Right atrium auricular region (tissue), 2 donors: ENCODE results near the gene SLC7A14. TPM values are rescaled to one million over a fixed set of nuclear protein-coding genes. Genes with fewer than 3 reads are reported as not detected.

ENCODE experiments used
- DNase-seq: peaks from one replicate; pipeline ENCODE4 v3.0.0-alpha.2; 2019; ENCODE audit warnings: low spot score
- H3K27ac ChIP-seq, 2 donors: fragments of 200-600 bp; sonication (generic); 1 replicate in 1 of 2; 2 replicates in 1 of 2; pipeline ENCODE4 v1.5.1; 2016 to 2019
- H3K27me3 ChIP-seq, 2 donors: fragments of 200-600 bp; sonication (generic); one replicate each; pipeline versions ENCODE4 v1.5.1 to v1.6.0; 2017 to 2019
- H3K36me3 ChIP-seq: fragments of 200-600 bp; sonication (generic); one replicate; pipeline ENCODE4 v1.5.1; 2016
- H3K4me1 ChIP-seq, 2 donors: fragments of 200-600 bp; sonication (generic); one replicate each; pipeline versions ENCODE4 v1.5.1 to v1.6.0; 2017 to 2019
- H3K4me3 ChIP-seq, 2 donors: fragments of 200-600 bp; sonication (generic); 1 replicate in 1 of 2; 2 replicates in 1 of 2; pipeline ENCODE4 v1.5.1; 2017 to 2019; ENCODE audit warnings: mild to moderate bottlenecking in 1 of 2, moderate library complexity in 1 of 2
- H3K9me3 ChIP-seq, 2 donors: fragments of 200-600 bp; sonication (generic); one replicate each; pipeline ENCODE4 v1.5.1; 2019
- total RNA-seq, 2 donors: library from RNA; depleted of rRNA; stranded (reverse); fragments of >200 nt; gene quantifications; one replicate each; pipeline ENCODE4 v1.1.0, GENCODE V29; 2016
- TF ChIP-seq, protein P1 (sequence below), 2 donors: fragments of 200-600 bp; sonication (generic); IDR thresholded peaks; one replicate each; pipeline ENCODE4 v1.5.1; 2019; ENCODE audit warnings: antibody characterized with exemption in 2 of 2

Gene SLC7A14
- total RNA-seq, 2 donors from 2014 or later: not detected

DNA sequence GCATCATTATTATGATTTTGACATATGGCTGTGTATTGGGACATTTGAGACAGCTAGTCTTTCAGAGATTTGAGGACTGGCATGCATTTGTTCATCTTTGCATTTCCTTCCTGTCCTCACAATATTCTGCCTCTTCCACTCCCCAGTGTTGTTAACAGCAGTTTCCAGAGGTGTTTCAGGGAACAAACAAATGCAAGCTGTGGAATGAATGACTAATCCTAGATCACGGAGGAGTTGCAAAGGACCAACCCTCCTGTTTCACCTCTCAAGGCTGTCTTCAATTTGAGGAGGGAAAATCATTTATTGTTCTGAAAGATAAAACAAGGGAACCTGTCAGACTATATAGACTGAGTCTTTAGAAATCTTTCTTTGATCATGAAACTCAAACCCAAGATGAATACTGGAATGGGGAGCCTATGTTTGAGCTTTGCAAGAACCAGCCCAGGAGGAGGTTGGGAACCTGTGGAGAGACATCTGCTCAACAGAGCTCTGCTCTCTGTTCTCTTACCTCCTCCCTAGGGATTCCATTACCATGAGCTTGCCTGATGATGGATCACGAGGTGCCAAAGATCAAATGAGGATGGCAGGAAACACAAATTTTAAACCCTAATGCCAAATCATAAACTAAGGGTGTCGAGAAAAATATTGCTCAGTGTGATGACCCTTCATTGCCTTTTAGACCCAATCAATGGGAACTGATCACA lies 68.5 kb downstream of the SLC7A14 start:
- DNase-seq: no peak
- Histone ChIP-seq H3K27me3 (no peaks in the 10 kb centered on the region), H3K36me3 (no peaks in the 10 kb centered on the region), H3K27ac (no peak overlapping the region), H3K4me1 (no peaks in the 10 kb centered on the region), H3K9me3 (no peaks in the 10 kb centered on the region), H3K4me3 (no peak overlapping the region)
- TF ChIP-seq, protein P1, sequence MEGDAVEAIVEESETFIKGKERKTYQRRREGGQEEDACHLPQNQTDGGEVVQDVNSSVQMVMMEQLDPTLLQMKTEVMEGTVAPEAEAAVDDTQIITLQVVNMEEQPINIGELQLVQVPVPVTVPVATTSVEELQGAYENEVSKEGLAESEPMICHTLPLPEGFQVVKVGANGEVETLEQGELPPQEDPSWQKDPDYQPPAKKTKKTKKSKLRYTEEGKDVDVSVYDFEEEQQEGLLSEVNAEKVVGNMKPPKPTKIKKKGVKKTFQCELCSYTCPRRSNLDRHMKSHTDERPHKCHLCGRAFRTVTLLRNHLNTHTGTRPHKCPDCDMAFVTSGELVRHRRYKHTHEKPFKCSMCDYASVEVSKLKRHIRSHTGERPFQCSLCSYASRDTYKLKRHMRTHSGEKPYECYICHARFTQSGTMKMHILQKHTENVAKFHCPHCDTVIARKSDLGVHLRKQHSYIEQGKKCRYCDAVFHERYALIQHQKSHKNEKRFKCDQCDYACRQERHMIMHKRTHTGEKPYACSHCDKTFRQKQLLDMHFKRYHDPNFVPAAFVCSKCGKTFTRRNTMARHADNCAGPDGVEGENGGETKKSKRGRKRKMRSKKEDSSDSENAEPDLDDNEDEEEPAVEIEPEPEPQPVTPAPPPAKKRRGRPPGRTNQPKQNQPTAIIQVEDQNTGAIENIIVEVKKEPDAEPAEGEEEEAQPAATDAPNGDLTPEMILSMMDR (IDR thresholded peaks at IDR 0.05): no peak

GRCh38 chr3:170513642-170514041 lies 72.2 kb downstream of the SLC7A14 start:
- no peak overlapping the region for H3K27ac ChIP-seq
- no peaks in the 10 kb centered on the region for H3K27me3 ChIP-seq
- H3K4me1 ChIP-seq: no peaks in the 10 kb centered on the region
- no peaks in the 10 kb centered on the region for H3K9me3 ChIP-seq
- H3K36me3 ChIP-seq: no peaks in the 10 kb centered on the region
- no peak for DNase-seq
- TF ChIP-seq, protein P1 (IDR thresholded peaks at IDR 0.05): no peak
- no peak overlapping the region for H3K4me3 ChIP-seq

- TF ChIP-seq, protein P1 (IDR thresholded peaks at IDR 0.05): no peak
- Histone ChIP-seq H3K4me1 (no peaks in the 10 kb centered on the region), H3K27ac (no peak overlapping the region), H3K36me3 (no peaks in the 10 kb centered on the region), H3K9me3 (no peaks in the 10 kb centered on the region), H3K4me3 (no peak overlapping the region), H3K27me3 (no peaks in the 10 kb centered on the region)
- DNase-seq: no peak
Measured at GRCh38 chr3:170511371-170511770, 74.5 kb downstream of the SLC7A14 start.

- Histone ChIP-seq H3K4me1 (no peaks in the 10 kb centered on the region), H3K36me3 (no peaks in the 10 kb centered on the region), H3K27ac (no peak overlapping the region), H3K4me3 (no peak overlapping the region), H3K9me3 (no peaks in the 10 kb centered on the region), H3K27me3 (no peaks in the 10 kb centered on the region)
- no peak for DNase-seq
- TF ChIP-seq, protein P1 (IDR thresholded peaks at IDR 0.05): no peak
Measured at GRCh38 chr3:170508839-170509238, 77.0 kb downstream of the SLC7A14 start.

DNA sequence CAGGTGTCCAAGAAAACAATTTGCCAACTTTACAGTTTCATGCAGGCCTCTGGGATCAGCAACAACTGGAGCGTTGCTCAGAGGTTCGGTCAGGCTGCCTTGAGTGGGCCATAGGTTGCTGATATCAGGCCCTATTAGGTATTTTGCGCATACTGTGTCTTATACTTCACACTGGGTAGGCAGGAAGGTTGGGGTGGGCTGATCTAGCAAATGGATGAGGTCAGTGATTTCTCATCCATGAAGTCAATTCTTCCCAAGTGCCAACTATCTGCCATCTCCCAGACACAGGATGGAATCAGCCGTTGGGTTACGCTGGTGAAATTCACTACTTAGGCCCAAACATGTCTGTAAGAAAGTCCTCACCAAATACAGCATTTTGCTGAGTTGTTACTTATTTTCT lies 77.6 kb downstream of the SLC7A14 start:
- DNase-seq: no peak
- Histone ChIP-seq H3K9me3 (no peaks in the 10 kb centered on the region), H3K4me1 (no peaks in the 10 kb centered on the region), H3K4me3 (no peak overlapping the region), H3K27ac (no peak overlapping the region), H3K27me3 (no peaks in the 10 kb centered on the region), H3K36me3 (no peaks in the 10 kb centered on the region)
- TF ChIP-seq, protein P1 (IDR thresholded peaks at IDR 0.05): no peak

DNA sequence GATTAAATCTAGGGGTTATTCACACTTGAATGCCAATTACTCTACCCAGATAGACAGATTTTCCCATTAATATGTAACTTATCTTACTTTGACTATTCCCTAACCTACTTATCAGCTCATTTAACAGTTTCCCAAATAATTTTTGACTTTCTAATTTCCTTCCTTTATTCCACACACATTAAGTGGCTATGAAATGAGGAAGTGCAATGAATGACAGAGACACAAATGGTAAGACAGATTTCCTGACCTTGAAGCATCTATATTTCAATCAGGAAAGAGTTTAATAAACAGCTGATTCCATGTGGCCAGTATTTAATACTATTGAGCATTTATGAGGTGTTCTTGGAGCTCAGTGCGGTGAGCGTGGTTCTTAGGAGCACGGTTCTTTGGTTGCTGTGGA lies 78.8 kb downstream of the SLC7A14 start:
- Histone ChIP-seq H3K4me1 (no peaks in the 10 kb centered on the region), H3K4me3 (no peak overlapping the region), H3K27ac (no peak overlapping the region), H3K36me3 (no peaks in the 10 kb centered on the region), H3K27me3 (no peaks in the 10 kb centered on the region), H3K9me3 (no peaks in the 10 kb centered on the region)
- DNase-seq: no peak
- TF ChIP-seq, protein P1 (IDR thresholded peaks at IDR 0.05): no peak
